ENCODE results near the gene GDPGP1. TPM values are rescaled to one million over a fixed set of nuclear protein-coding genes. Genes with fewer than 3 reads are reported as not detected.

The GDPGP1 gene
- total and polyA plus RNA-seq, 2 experiments from 2014 or later: 0.61 to 3.8 TPM

DNA sequence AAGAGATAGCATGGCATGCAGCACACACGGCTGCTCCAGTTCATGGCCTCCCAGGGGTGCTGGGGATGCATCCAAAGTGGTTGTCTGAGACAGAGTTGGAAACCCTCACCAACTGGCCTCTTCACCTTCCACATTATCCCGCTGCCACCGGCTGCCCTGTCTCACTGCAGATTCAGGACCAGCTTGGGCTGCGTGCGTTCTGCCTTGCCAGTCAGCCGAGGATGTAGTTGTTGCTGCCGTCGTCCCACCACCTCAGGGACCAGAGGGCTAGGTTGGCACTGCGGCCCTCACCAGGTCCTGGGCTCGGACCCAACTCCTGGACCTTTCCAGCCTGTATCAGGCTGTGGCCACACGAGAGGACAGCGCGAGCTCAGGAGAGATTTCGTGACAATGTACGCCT lies 5.0 kb upstream of the GDPGP1 start:
- TF ChIP-seq, protein P1, sequence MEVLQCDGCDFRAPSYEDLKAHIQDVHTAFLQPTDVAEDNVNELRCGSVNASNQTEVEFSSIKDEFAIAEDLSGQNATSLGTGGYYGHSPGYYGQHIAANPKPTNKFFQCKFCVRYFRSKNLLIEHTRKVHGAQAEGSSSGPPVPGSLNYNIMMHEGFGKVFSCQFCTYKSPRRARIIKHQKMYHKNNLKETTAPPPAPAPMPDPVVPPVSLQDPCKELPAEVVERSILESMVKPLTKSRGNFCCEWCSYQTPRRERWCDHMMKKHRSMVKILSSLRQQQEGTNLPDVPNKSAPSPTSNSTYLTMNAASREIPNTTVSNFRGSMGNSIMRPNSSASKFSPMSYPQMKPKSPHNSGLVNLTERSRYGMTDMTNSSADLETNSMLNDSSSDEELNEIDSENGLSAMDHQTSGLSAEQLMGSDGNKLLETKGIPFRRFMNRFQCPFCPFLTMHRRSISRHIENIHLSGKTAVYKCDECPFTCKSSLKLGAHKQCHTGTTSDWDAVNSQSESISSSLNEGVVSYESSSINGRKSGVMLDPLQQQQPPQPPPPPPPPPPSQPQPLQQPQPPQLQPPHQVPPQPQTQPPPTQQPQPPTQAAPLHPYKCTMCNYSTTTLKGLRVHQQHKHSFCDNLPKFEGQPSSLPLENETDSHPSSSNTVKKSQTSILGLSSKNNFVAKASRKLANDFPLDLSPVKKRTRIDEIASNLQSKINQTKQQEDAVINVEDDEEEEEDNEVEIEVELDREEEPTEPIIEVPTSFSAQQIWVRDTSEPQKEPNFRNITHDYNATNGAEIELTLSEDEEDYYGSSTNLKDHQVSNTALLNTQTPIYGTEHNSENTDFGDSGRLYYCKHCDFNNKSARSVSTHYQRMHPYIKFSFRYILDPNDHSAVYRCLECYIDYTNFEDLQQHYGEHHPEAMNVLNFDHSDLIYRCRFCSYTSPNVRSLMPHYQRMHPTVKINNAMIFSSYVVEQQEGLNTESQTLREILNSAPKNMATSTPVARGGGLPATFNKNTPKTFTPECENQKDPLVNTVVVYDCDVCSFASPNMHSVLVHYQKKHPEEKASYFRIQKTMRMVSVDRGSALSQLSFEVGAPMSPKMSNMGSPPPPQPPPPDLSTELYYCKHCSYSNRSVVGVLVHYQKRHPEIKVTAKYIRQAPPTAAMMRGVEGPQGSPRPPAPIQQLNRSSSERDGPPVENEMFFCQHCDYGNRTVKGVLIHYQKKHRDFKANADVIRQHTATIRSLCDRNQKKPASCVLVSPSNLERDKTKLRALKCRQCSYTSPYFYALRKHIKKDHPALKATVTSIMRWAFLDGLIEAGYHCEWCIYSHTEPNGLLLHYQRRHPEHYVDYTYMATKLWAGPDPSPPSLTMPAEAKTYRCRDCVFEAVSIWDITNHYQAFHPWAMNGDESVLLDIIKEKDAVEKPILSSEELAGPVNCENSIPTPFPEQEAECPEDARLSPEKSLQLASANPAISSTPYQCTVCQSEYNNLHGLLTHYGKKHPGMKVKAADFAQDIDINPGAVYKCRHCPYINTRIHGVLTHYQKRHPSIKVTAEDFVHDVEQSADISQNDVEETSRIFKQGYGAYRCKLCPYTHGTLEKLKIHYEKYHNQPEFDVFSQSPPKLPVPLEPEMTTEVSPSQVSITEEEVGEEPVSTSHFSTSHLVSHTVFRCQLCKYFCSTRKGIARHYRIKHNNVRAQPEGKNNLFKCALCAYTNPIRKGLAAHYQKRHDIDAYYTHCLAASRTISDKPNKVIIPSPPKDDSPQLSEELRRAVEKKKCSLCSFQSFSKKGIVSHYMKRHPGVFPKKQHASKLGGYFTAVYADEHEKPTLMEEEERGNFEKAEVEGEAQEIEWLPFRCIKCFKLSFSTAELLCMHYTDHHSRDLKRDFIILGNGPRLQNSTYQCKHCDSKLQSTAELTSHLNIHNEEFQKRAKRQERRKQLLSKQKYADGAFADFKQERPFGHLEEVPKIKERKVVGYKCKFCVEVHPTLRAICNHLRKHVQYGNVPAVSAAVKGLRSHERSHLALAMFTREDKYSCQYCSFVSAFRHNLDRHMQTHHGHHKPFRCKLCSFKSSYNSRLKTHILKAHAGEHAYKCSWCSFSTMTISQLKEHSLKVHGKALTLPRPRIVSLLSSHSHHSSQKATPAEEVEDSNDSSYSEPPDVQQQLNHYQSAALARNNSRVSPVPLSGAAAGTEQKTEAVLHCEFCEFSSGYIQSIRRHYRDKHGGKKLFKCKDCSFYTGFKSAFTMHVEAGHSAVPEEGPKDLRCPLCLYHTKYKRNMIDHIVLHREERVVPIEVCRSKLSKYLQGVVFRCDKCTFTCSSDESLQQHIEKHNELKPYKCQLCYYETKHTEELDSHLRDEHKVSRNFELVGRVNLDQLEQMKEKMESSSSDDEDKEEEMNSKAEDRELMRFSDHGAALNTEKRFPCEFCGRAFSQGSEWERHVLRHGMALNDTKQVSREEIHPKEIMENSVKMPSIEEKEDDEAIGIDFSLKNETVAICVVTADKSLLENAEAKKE (CRISPR knock-in tag; IDR thresholded peaks at IDR 0.05): no peak
- TF ChIP-seq ZNF331 (CRISPR knock-in tag; IDR thresholded peaks at IDR 0.05; ENCODE audit: low read depth): no peak
- TF ChIP-seq NANOG (IDR thresholded peaks at IDR 0.05; ENCODE audit: borderline replicate concordance): no peak
- no peak for TF ChIP-seq ZNF114 (CRISPR knock-in tag; IDR thresholded peaks at IDR 0.05)
- no peak for TF ChIP-seq EZH2phosphoT487 (IDR thresholded peaks at IDR 0.05; ENCODE audit: unreplicated experiment)
- no peak for TF ChIP-seq POLR2AphosphoS5 (IDR thresholded peaks at IDR 0.05; ENCODE audit: low read depth)
- TF ChIP-seq CREB1 (CRISPR knock-in tag; IDR thresholded peaks at IDR 0.05; ENCODE audit: low read depth): no peak
- TF ChIP-seq, protein P2, sequence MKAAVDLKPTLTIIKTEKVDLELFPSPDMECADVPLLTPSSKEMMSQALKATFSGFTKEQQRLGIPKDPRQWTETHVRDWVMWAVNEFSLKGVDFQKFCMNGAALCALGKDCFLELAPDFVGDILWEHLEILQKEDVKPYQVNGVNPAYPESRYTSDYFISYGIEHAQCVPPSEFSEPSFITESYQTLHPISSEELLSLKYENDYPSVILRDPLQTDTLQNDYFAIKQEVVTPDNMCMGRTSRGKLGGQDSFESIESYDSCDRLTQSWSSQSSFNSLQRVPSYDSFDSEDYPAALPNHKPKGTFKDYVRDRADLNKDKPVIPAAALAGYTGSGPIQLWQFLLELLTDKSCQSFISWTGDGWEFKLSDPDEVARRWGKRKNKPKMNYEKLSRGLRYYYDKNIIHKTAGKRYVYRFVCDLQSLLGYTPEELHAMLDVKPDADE (IDR thresholded peaks at IDR 0.05): no peak
- TF ChIP-seq, protein P3, sequence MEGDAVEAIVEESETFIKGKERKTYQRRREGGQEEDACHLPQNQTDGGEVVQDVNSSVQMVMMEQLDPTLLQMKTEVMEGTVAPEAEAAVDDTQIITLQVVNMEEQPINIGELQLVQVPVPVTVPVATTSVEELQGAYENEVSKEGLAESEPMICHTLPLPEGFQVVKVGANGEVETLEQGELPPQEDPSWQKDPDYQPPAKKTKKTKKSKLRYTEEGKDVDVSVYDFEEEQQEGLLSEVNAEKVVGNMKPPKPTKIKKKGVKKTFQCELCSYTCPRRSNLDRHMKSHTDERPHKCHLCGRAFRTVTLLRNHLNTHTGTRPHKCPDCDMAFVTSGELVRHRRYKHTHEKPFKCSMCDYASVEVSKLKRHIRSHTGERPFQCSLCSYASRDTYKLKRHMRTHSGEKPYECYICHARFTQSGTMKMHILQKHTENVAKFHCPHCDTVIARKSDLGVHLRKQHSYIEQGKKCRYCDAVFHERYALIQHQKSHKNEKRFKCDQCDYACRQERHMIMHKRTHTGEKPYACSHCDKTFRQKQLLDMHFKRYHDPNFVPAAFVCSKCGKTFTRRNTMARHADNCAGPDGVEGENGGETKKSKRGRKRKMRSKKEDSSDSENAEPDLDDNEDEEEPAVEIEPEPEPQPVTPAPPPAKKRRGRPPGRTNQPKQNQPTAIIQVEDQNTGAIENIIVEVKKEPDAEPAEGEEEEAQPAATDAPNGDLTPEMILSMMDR (conservative IDR thresholded peaks at IDR 0.05; ENCODE audit: low read depth in 2 of 2): no peak
- TF ChIP-seq STAT1 (IDR thresholded peaks at IDR 0.05; ENCODE audit: unreplicated experiment): no peak
- no peak for TF ChIP-seq REST (IDR thresholded peaks at IDR 0.05; ENCODE audit: unreplicated experiment)
- no peak for TF ChIP-seq JUNB (IDR thresholded peaks at IDR 0.05; ENCODE audit: unreplicated experiment)
- TF ChIP-seq EZH2 (IDR thresholded peaks at IDR 0.05; ENCODE audit: low read depth, unreplicated experiment): no peak
- no peak for ATAC-seq

More for the DNA sequence above, 5.0 kb upstream of the GDPGP1 start:
- Histone ChIP-seq H2AFZ (no peak overlapping the region), H4K20me1 (replicated peaks; ENCODE audit: insufficient read depth) (no peaks in the 10 kb centered on the region; the same call in 1 of the 2 replicates), H3F3A (replicated peaks; ENCODE audit: low read depth) (0 out of 2 replicates have a peak, but pooled peaks cover 7% of the 10 kb centered on the region), H3K27me3 (ENCODE audit: insufficient read depth) (no peaks in the 10 kb centered on the region), H3K4me2 (no peak overlapping the region), H3K9me2 (ENCODE audit: insufficient read depth) (no peaks in the 10 kb centered on the region), H3K36me3 (ENCODE audit: insufficient read depth) (peaks cover 12% of the 10 kb centered on the region), H3K4me1 (ENCODE audit: insufficient read depth) (peaks cover 8% of the 10 kb centered on the region; the same call in 1 of the 2 replicates), H3K4me3 (no peak overlapping the region), H3K79me2 (replicated peaks; ENCODE audit: insufficient read depth) (no peaks in the 10 kb centered on the region), H3K27ac (ENCODE audit: low read depth) (no peak overlapping the region)
- peaks cover 12% of the 10 kb centered on the region for H3K27me3 Mint-ChIP-seq (ENCODE audit: insufficient read depth, low read depth, poor library complexity)
- DNase-seq (ENCODE audit: low spot score): no peak
- H3K36me3 Mint-ChIP-seq (ENCODE audit: low read depth): peaks cover 28% of the 10 kb centered on the region
- H3K9me3 Mint-ChIP-seq: no peaks in the 10 kb centered on the region
- peaks cover 7% of the 10 kb centered on the region for H3K4me1 Mint-ChIP-seq
- H3K4me3 Mint-ChIP-seq: no peak overlapping the region; the same call in 2 of the 3 replicates
- H3K27ac Mint-ChIP-seq: no peak overlapping the region
